Suppressor macrophage treated with lipopolysaccharide for 1 hour (primary cell): Measurements from ENCODE around the gene ARHGEF10L.

Experiments
- DNase-seq, 3 donors: peaks; one replicate each; pipeline ENCODE4 v3.0.0-alpha.2; 2020 to 2022

ARHGEF10L gene

GRCh38 chr1:17686258-17686657 lies 146.8 kb downstream of the ARHGEF10L start:
- DNase-seq: no peak

- DNase-seq: no peak
These were observed 147.6 kb downstream of the ARHGEF10L start for GRCh38 chr1:17687145-17687544.

GRCh38 chr1:17688217-17688810 lies 148.8 kb downstream of the ARHGEF10L start:
- no peak for DNase-seq

- DNase-seq: no peak
These were observed 149.5 kb downstream of the ARHGEF10L start for GRCh38 chr1:17689011-17689410.

GRCh38 chr1:17690906-17691634 lies 151.6 kb downstream of the ARHGEF10L start:
- no peak for DNase-seq

- DNase-seq: no peak
These were observed 153.1 kb downstream of the ARHGEF10L start for GRCh38 chr1:17692645-17693044.

- no peak for DNase-seq
These were observed 157.2 kb downstream of the ARHGEF10L start for GRCh38 chr1:17696417-17697301.

GRCh38 chr1:17697458-17697857 lies 158.0 kb downstream of the ARHGEF10L start:
- no peak for DNase-seq

- DNase-seq: no peak
These were observed 160.1 kb downstream of the ARHGEF10L start for GRCh38 chr1:17699581-17699980.

GRCh38 chr1:17700945-17701810 lies 161.7 kb downstream of the ARHGEF10L start:
- no peak for DNase-seq

- no peak for DNase-seq
These were observed 164.7 kb downstream of the ARHGEF10L start for GRCh38 chr1:17704176-17704575.

GRCh38 chr1:17706445-17706844 lies 166.9 kb downstream of the ARHGEF10L start:
- no peak for DNase-seq

GRCh38 chr1:17709981-17710380 lies 170.5 kb downstream of the ARHGEF10L start:
- no peak for DNase-seq

GRCh38 chr1:17710889-17711576 lies 171.5 kb downstream of the ARHGEF10L start:
- DNase-seq: no peak

GRCh38 chr1:17711577-17711910 lies 172.0 kb downstream of the ARHGEF10L start:
- no peak for DNase-seq

- no peak for DNase-seq
These were observed 172.4 kb downstream of the ARHGEF10L start for GRCh38 chr1:17711941-17712340.

GRCh38 chr1:17713993-17714392 lies 174.5 kb downstream of the ARHGEF10L start:
- DNase-seq: no peak

GRCh38 chr1:17717594-17718535 lies 178.4 kb downstream of the ARHGEF10L start:
- DNase-seq: no peak

- DNase-seq: no peak
These were observed 180.4 kb downstream of the ARHGEF10L start for GRCh38 chr1:17719874-17720273.

- no peak for DNase-seq
These were observed 181.9 kb downstream of the ARHGEF10L start for GRCh38 chr1:17721444-17721843.

GRCh38 chr1:17723684-17724083 lies 184.2 kb downstream of the ARHGEF10L start:
- DNase-seq: no peak
